Stimulated activated CD4-positive, alpha-beta T cell treated with anti-CD3 and anti-CD28 coated beads, Interleukin-2, amount 100 ng/mL, for 48 hours (primary cell): ENCODE measurements around the gene WDFY1.

Source experiments
- DNase-seq, 2 donors: peaks; one replicate each; pipeline ENCODE4 v3.0.0-alpha.2; 2020

Gene WDFY1

GRCh38 chr2:223944703-223945531, at the start of gene WDFY1:
WDFY1 (minus strand) TSS chr2:223945335; CDS start chr2:223945284, 51 bp downstream.
- DNase-seq, result peak; percentile 69 to 70

GRCh38 chr2:223994562-223995162, 49.5 kb upstream of the WDFY1 start:
- no peak for DNase-seq

- DNase-seq, result peak; percentile 53 to 61
Observed at GRCh38 chr2:223993634-223994232, 48.6 kb upstream of the WDFY1 start.

- DNase-seq, result no peak
Observed at GRCh38 chr2:223991611-223992010, 46.5 kb upstream of the WDFY1 start.

- no peak for DNase-seq
Observed at GRCh38 chr2:223989856-223990232, 44.7 kb upstream of the WDFY1 start.

- DNase-seq, result no peak
Observed at GRCh38 chr2:223989206-223989855, 44.2 kb upstream of the WDFY1 start.

- DNase-seq, result no peak
Observed at GRCh38 chr2:223981241-223981640, 36.1 kb upstream of the WDFY1 start.

GRCh38 chr2:223980803-223981202, 35.7 kb upstream of the WDFY1 start:
- DNase-seq, result no peak

- no peak for DNase-seq
Observed at GRCh38 chr2:223980397-223980735, 35.2 kb upstream of the WDFY1 start.

- DNase-seq, result no peak
Observed at GRCh38 chr2:223979730-223980396, 34.7 kb upstream of the WDFY1 start.

GRCh38 chr2:223978451-223978850, 33.3 kb upstream of the WDFY1 start:
- DNase-seq, result no peak

- no peak for DNase-seq
Observed at GRCh38 chr2:223976635-223977226, 31.6 kb upstream of the WDFY1 start.

GRCh38 chr2:223973606-223974005, 28.5 kb upstream of the WDFY1 start:
- no peak for DNase-seq

- DNase-seq, result no peak
Observed at GRCh38 chr2:223972656-223973102, 27.5 kb upstream of the WDFY1 start.

- no peak for DNase-seq
Observed at GRCh38 chr2:223971731-223972130, 26.6 kb upstream of the WDFY1 start.

- DNase-seq, result peak; percentile 66 to 70
Observed at GRCh38 chr2:223970343-223971128, 25.4 kb upstream of the WDFY1 start.

- DNase-seq, result no peak
Observed at GRCh38 chr2:223969856-223970255, 24.7 kb upstream of the WDFY1 start.

GRCh38 chr2:223969315-223969714, 24.2 kb upstream of the WDFY1 start:
- no peak for DNase-seq

- DNase-seq, result no peak
Observed at GRCh38 chr2:223967981-223968380, 22.8 kb upstream of the WDFY1 start.

- no peak for DNase-seq
Observed at GRCh38 chr2:223959688-223960087, 14.6 kb upstream of the WDFY1 start.

- peak; percentile 98 for DNase-seq
Observed at GRCh38 chr2:223957092-223957851, 12.1 kb upstream of the WDFY1 start, which contains the start of gene MRPL44. MRPL44 (plus strand) TSS chr2:223957463; CDS start chr2:223957473, 10 bp downstream.
